RWPE1 (cell line): Measurements from ENCODE around the gene LDLRAD4.

Experiments
- CTCF ChIA-PET: fragments of 350-600 bp; sonication (Branson Sonifier 250); formaldehyde crosslinking; extraction: SDS; loops from one replicate; lab custom pipeline; 2021; lab: Yijun Ruan, JAX
- POLR2A ChIA-PET: fragments of 400-600 bp; formaldehyde crosslinking; extraction: SDS; loops from one replicate; lab custom pipeline; 2020; ENCODE audit warnings: antibody characterized with exemption; ENCODE audit not compliant: low non-redundant PET; lab: Yijun Ruan, JAX
- DNase-seq: peaks from one replicate; pipeline ENCODE4 v3.0.0; 2012; ENCODE audit warnings: low spot score
- H3K27ac ChIP-seq: fragments of 450-650 bp; 2 replicates; pipeline ENCODE4 v1.5.1; 2017
- TF ChIP-seq, protein P1 (sequence below): fragments of 450-650 bp; conservative IDR thresholded peaks from 2 replicates; pipeline ENCODE4 v1.5.1; 2017; ENCODE audit warnings: low read depth, mild to moderate bottlenecking

LDLRAD4 gene

DNA sequence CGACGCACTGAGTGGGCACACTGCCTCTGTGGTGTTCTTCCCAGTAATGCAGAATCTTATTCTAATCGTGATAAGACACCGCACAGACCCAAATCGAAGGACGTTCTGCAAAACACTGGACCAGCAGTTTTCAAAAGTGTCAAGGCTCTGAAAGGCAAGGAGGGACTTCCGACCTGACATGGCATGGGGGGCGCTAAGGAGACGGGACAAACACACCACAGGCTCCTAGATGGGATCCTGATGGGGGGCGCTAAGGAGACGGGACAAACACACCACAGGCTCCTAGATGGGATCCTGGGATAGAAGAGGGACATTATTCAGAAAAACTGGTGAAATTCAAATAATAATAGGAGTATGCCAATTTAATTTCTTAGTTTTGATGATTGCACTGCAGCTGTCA is 191.4 kb downstream of the LDLRAD4 start:
- TF ChIP-seq, protein P1, sequence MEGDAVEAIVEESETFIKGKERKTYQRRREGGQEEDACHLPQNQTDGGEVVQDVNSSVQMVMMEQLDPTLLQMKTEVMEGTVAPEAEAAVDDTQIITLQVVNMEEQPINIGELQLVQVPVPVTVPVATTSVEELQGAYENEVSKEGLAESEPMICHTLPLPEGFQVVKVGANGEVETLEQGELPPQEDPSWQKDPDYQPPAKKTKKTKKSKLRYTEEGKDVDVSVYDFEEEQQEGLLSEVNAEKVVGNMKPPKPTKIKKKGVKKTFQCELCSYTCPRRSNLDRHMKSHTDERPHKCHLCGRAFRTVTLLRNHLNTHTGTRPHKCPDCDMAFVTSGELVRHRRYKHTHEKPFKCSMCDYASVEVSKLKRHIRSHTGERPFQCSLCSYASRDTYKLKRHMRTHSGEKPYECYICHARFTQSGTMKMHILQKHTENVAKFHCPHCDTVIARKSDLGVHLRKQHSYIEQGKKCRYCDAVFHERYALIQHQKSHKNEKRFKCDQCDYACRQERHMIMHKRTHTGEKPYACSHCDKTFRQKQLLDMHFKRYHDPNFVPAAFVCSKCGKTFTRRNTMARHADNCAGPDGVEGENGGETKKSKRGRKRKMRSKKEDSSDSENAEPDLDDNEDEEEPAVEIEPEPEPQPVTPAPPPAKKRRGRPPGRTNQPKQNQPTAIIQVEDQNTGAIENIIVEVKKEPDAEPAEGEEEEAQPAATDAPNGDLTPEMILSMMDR = no peak
- no peak for DNase-seq
- CTCF ChIA-PET = no interaction called here
- no peak overlapping the region for H3K27ac ChIP-seq
- POLR2A ChIA-PET = no interaction called here

GRCh38 chr18:13410471-13410870 is 191.9 kb downstream of the LDLRAD4 start:
- ChIA-PET CTCF (interaction anchor here (0.6 kb wide), 1 partner anchor 31 kb away, joined by 3 read pairs; no protein-coding TSS in a partner anchor), POLR2A (no interaction called here)
- no peak for DNase-seq
- TF ChIP-seq, protein P1 = no peak
- no peak overlapping the region for H3K27ac ChIP-seq

DNA sequence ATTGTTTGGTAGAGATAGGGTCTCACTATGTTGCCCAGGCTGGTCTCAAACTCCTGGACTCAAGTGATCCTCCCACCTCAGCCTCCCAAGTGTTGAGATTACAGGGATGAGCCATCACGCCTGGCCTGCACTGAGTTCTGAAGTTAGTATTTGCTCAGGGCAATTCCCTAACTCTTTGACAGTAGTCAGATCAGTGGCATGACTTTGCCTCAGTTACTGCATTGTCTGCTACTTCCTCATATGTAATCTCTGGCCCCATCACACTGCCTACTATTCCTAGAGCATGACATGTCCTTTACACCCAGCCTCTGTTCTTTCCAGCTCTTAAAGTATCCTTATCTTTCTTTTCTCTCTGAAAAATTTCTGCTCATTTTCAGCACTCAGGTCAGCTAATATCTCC is 193.5 kb downstream of the LDLRAD4 start:
- ChIA-PET POLR2A (no interaction called here), CTCF (no interaction called here)
- TF ChIP-seq, protein P1 = no peak
- no peak overlapping the region for H3K27ac ChIP-seq
- DNase-seq = no peak

DNA sequence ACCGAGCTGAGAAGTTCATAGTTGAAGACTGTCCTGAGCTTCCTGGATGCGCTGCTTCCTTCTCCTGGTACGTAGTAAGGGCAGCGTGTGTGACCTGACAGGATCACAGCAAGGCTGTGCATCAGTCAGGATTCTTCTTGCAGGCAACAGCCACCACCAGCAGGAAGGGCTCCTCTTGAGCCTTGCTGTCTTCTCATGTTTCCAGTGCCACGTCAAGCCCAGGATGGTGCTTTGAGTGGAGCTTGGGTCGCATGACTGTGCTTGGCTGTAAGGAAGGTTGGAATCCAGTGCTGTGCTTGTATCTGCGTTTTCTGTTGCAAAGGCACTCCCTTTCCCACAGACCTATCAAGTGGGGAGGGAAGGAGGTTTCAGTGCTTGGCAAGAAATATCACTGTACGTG is 194.3 kb downstream of the LDLRAD4 start:
- TF ChIP-seq, protein P1 = no peak
- ChIA-PET POLR2A (no interaction called here), CTCF (no interaction called here)
- no peak for DNase-seq
- no peak overlapping the region for H3K27ac ChIP-seq

- TF ChIP-seq, protein P1 = no peak
- ChIA-PET CTCF (no interaction called here), POLR2A (no interaction called here)
- no peak overlapping the region for H3K27ac ChIP-seq
- no peak for DNase-seq
Observed at GRCh38 chr18:13414102-13414501, 195.5 kb downstream of the LDLRAD4 start.

DNA sequence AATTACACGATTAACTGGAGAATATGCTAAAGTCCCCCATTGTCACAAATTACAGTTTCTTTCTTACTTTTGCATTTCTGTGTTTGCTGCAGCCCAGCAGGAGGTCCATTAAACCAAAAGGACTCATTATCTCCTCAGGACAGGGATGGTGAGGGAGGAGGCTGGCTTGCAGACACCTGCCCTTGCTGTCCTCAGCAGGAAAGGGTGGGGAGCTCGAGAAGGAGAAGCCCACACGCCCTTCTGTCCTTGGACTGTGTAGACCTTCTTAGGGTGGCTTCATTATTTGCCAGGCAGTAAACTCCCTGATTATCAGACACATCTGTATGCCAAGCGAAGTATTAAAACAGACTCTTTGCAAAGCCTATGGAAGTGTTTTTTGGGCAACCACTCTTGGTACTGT is 196.0 kb downstream of the LDLRAD4 start:
- no peak for DNase-seq
- TF ChIP-seq, protein P1 = no peak
- no peak overlapping the region for H3K27ac ChIP-seq
- CTCF ChIA-PET = no interaction called here
- POLR2A ChIA-PET = no interaction called here

DNA sequence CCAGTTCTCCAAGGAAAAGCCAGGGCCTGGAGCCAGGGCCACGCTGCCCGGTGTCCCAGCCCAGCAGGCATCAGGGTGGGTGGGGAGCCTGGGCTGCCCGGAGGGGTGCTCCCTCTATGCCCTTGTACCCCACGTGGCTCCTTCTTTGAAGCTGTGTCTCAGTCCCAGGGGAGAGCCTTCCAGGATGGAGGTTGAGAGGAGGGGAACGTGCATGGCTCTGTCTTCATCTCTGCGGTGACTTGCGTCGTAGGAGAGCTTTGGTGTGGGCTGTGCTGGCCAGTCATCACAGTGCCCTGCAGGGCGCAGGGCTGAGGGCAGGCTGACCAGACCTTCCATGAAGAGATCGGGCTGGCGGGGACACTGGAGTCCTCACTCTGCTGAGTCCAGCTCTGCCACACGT is 197.2 kb downstream of the LDLRAD4 start:
- TF ChIP-seq, protein P1 = no peak
- DNase-seq = no peak
- CTCF ChIA-PET = no interaction called here
- H3K27ac ChIP-seq = no peak overlapping the region
- POLR2A ChIA-PET = no interaction called here
